Thyroid gland (tissue), 4 donors: ENCODE data around the gene EVA1C. TPM values are rescaled to one million over a fixed set of nuclear protein-coding genes. Genes with fewer than 3 reads are reported as not detected.
"Not testable (repeated sequence)": the region's sequence is repeated elsewhere in the genome, so short reads cannot be mapped to it uniquely, and the experiment has no call there.

Experiments used
- DNase-seq, 2 donors: peaks; one replicate each; pipeline ENCODE4 v3.0.0-alpha.2; 2019
- H3K27ac ChIP-seq, 3 donors: fragments of 200-600 bp; sonication (generic); 1 replicate in 2 of 3; 2 replicates in 1 of 3; pipeline ENCODE4 v1.5.1; 2016 to 2019; ENCODE audit warnings: mild to moderate bottlenecking in 1 of 3, moderate library complexity in 1 of 3
- H3K27me3 ChIP-seq: fragments of 200-600 bp; sonication (generic); one replicate; pipeline ENCODE4 v1.5.1; 2019
- H3K36me3 ChIP-seq, 2 donors: fragments of 200-600 bp; sonication (generic); one replicate each; pipeline ENCODE4 v1.5.1; 2016 to 2019
- H3K4me1 ChIP-seq, 2 donors: fragments of 200-600 bp; sonication (generic); one replicate each; pipeline ENCODE4 v1.5.1; 2017 to 2019
- H3K4me3 ChIP-seq, 3 donors: fragments of 200-600 bp; sonication (generic); replicated peaks in 1 of 3; 1 replicate in 2 of 3; 2 replicates in 1 of 3; pipeline ENCODE4 v1.5.1; 2016; ENCODE audit warnings: mild to moderate bottlenecking in 1 of 3
- H3K9me3 ChIP-seq: fragments of 200-600 bp; sonication (generic); one replicate; pipeline ENCODE4 v1.5.1; 2017
- CTCF ChIP-seq, 6 experiments: fragments of 200-600 bp in 3 of 6; fragments of 450-650 bp in 3 of 6; sonication (generic) in 3 of 6; IDR thresholded peaks; one replicate each; pipeline ENCODE4 v1.5.1; 2016 to 2019; ENCODE audit warnings: antibody characterized with exemption in 6 of 6, mild to moderate bottlenecking in 2 of 6, inconsistent platforms in 1 of 6, moderate library complexity in 1 of 6
- POLR2A ChIP-seq, 2 donors: fragments of 450-650 bp; IDR thresholded peaks; one replicate each; pipeline ENCODE4 v1.6.1; 2017; ENCODE audit warnings: antibody characterized with exemption in 2 of 2, mild to moderate bottlenecking in 2 of 2, moderate library complexity in 1 of 2
- WGBS, 2 donors: methylation state at CpG; one replicate each; pipeline ENCODE4 v1.1.5; 2017; 5-methylcytosine and 5-hydroxymethylcytosine counted together
- intact Hi-C: fragments of 100-400 bp; cut with DNase I; formaldehyde crosslinking; loops from one replicate; pipeline ENCODE4 v1.15.1; 2023
- total RNA-seq, 4 donors: library from RNA; depleted of rRNA; stranded (reverse); fragments of >200 nt; gene quantifications; one replicate each; pipeline ENCODE4 v1.2.3, GENCODE V29; 2016

The EVA1C gene
- total RNA-seq, 4 donors from 2014 or later = 25.4 to 44.6 (median 35.2) TPM

- Histone ChIP-seq H3K27me3 (no peaks in the 10 kb centered on the region), H3K36me3 (no peaks in the 10 kb centered on the region), H3K4me3 (no peak overlapping the region), H3K9me3 (no peaks in the 10 kb centered on the region), H3K27ac (no peak overlapping the region), H3K4me1 (peaks cover 0 to 7% of the 10 kb centered on the region in 2 donors)
- no peak for DNase-seq
- TF ChIP-seq POLR2A (IDR thresholded peaks at IDR 0.05) (no peak), CTCF (IDR thresholded peaks at IDR 0.05) (no peak)
- WGBS, 2 donors = 75 to 83% methylated on average over 5 to 6 of the region's 6 CpGs
- intact Hi-C loops = no loop called here
These were observed 126.9 kb downstream of the EVA1C start for GRCh38 chr21:32539378-32539777.

GRCh38 chr21:32543056-32543455 is 130.6 kb downstream of the EVA1C start:
- DNase-seq, H3K27me3 ChIP-seq, H3K4me1 ChIP-seq, H3K4me3 ChIP-seq, H3K9me3 ChIP-seq, H3K36me3 ChIP-seq, intact Hi-C loops, H3K27ac ChIP-seq: not testable (repeated sequence)
- 95 to 96% methylated on average over 2 of the region's 2 CpGs for WGBS, 2 donors

- 85 to 93% methylated on average over 3 of the region's 3 CpGs for WGBS, 2 donors
- no peak overlapping the region for H3K27ac ChIP-seq
- H3K9me3 ChIP-seq = no peaks in the 10 kb centered on the region
- no peaks in the 10 kb centered on the region for H3K36me3 ChIP-seq
- H3K4me1 ChIP-seq = no peaks in the 10 kb centered on the region
- H3K27me3 ChIP-seq = no peaks in the 10 kb centered on the region
- TF ChIP-seq POLR2A (IDR thresholded peaks at IDR 0.05) = no peak
- no peak for TF ChIP-seq CTCF (IDR thresholded peaks at IDR 0.05)
- intact Hi-C loops = no loop called here
- H3K4me3 ChIP-seq = no peak overlapping the region
- no peak for DNase-seq
These were observed 131.5 kb downstream of the EVA1C start for GRCh38 chr21:32543975-32544374.

- Histone ChIP-seq H3K27ac (no peak overlapping the region), H3K36me3 (no peaks in the 10 kb centered on the region), H3K4me1 (no peaks in the 10 kb centered on the region), H3K27me3 (no peaks in the 10 kb centered on the region), H3K4me3 (no peak overlapping the region), H3K9me3 (no peaks in the 10 kb centered on the region)
- no peak for DNase-seq
- TF ChIP-seq CTCF (IDR thresholded peaks at IDR 0.05) (no peak), POLR2A (IDR thresholded peaks at IDR 0.05) (no peak)
- intact Hi-C loops = no loop called here
- WGBS, 2 donors = 92 to 94% methylated on average over 4 of the region's 4 CpGs
These were observed 132.2 kb downstream of the EVA1C start for GRCh38 chr21:32544697-32545096.

- no peaks in the 10 kb centered on the region for H3K36me3 ChIP-seq
- TF ChIP-seq CTCF (IDR thresholded peaks at IDR 0.05) (no peak), POLR2A (IDR thresholded peaks at IDR 0.05) (no peak)
- no peaks in the 10 kb centered on the region for H3K4me1 ChIP-seq
- H3K9me3 ChIP-seq = no peaks in the 10 kb centered on the region
- no peaks in the 10 kb centered on the region for H3K27me3 ChIP-seq
- WGBS, 2 donors = 80 to 86% methylated on average over 6 of the region's 6 CpGs
- H3K27ac ChIP-seq = no peak overlapping the region
- no peak for DNase-seq
- H3K4me3 ChIP-seq = no peak overlapping the region
- intact Hi-C loops = no loop called here
These were observed 133.5 kb downstream of the EVA1C start for GRCh38 chr21:32545948-32546441.

- WGBS, 2 donors = 89 to 90% methylated on average over 4 of the region's 4 CpGs
- Histone ChIP-seq H3K4me1 (no peaks in the 10 kb centered on the region), H3K9me3 (no peaks in the 10 kb centered on the region), H3K4me3 (no peak overlapping the region), H3K36me3 (no peaks in the 10 kb centered on the region), H3K27ac (no peak overlapping the region), H3K27me3 (no peaks in the 10 kb centered on the region)
- DNase-seq = no peak
- no peak for TF ChIP-seq CTCF (IDR thresholded peaks at IDR 0.05)
- TF ChIP-seq POLR2A (IDR thresholded peaks at IDR 0.05) = no peak
- intact Hi-C loops = no loop called here
These were observed 134.5 kb downstream of the EVA1C start for GRCh38 chr21:32547018-32547417.
